Right lobe of liver (tissue), 6 donors: Measurements from ENCODE around the gene MAGI1. TPM values are rescaled to one million over a fixed set of nuclear protein-coding genes. Genes with fewer than 3 reads are reported as not detected.

Experiments used
- ATAC-seq, 4 donors: fragments of 200-7000 bp; cut with Tn5 transposase; one replicate each; pipeline ENCODE4 v1.9.1; 2020; ENCODE audit warnings: mild to moderate bottlenecking in 4 of 4, moderate library complexity in 4 of 4
- DNase-seq, 3 donors: peaks; one replicate each; pipeline ENCODE4 v3.0.0-alpha.2; 2020
- H3K27ac ChIP-seq, 3 donors: fragments of 200-600 bp; one replicate each; pipeline ENCODE4 v1.8.0; 2022
- H3K27me3 ChIP-seq, 2 donors: fragments of 200-600 bp; one replicate each; pipeline ENCODE4 v1.8.0; 2022
- H3K36me3 ChIP-seq, 4 donors: fragments of 200-600 bp; sonication (generic) in 1 of 4; one replicate each; pipeline versions ENCODE4 v1.5.1 to v1.8.0; 2017 to 2022; ENCODE audit warnings: control low read depth in 1 of 4
- H3K4me1 ChIP-seq, 4 donors: fragments of 200-600 bp; sonication (generic) in 1 of 4; one replicate each; pipeline versions ENCODE4 v1.5.1 to v1.8.0; 2017 to 2022; ENCODE audit warnings: control low read depth in 1 of 4
- H3K4me3 ChIP-seq, 3 donors: fragments of 200-600 bp; one replicate each; pipeline ENCODE4 v1.8.0; 2022
- H3K9me3 ChIP-seq, 4 donors: fragments of 200-600 bp; sonication (generic) in 1 of 4; one replicate each; pipeline versions ENCODE4 v1.5.1 to v1.8.0; 2017 to 2022; ENCODE audit warnings: control low read depth in 1 of 4
- POLR2A ChIP-seq: fragments of 450-650 bp; IDR thresholded peaks from one replicate; pipeline ENCODE4 v1.6.1; 2017; ENCODE audit warnings: antibody characterized with exemption, mild to moderate bottlenecking
- WGBS: methylation state at CpG from one replicate; pipeline ENCODE4 v1.1.6; 2018; ENCODE audit warnings: low coverage, low lambda C conversion rate; ENCODE audit not compliant: insufficient coverage; ENCODE audit errors: missing lambda C conversion rate; 5-methylcytosine and 5-hydroxymethylcytosine counted together
- intact Hi-C, 2 donors: fragments of 100-400 bp; cut with DNase I; formaldehyde crosslinking; loops; one replicate each; pipeline versions ENCODE4 v1.11.2 to v1.14.1; 2022
- total RNA-seq, 6 experiments: library from RNA; depleted of rRNA in 2 of 6; stranded (reverse); fragments of >200 nt in 2 of 6; fragmentation: NEBNext Ultra II Directional in 3 of 6; extraction: Animal tissue kit (Norgen Biotek cat#: 25700) in 3 of 6; gene quantifications; one replicate each; pipeline versions ENCODE4 v1.1.0 to v1.2.4, GENCODE V29; 2016 to 2023
- TF ChIP-seq, protein P1 (sequence below), 4 donors: fragments of 200-600 bp in 3 of 4; fragments of 450-650 bp in 1 of 4; IDR thresholded peaks; one replicate each; pipeline versions ENCODE4 v1.5.1 to v1.8.0; 2016 to 2022; ENCODE audit warnings: antibody characterized with exemption in 4 of 4, mild to moderate bottlenecking in 2 of 4
- donor health status: DM: no; HTN: yes; CAD: no.
- donor health status: DM: no; HTN: no; CAD: no.
- donor health status: DM: no; HTN: no; CAD: no.
- donor health status: DM: no; HTN: yes; CAD: no.
- donor health status: DM: no; HTN: yes; CAD: no.

MAGI1 gene
- total RNA-seq, 6 experiments from 2014 or later, result 22.6 to 37.7 (median 26.9) TPM

GRCh38 chr3:65493371-65493882 is 545.3 kb downstream of the MAGI1 start:
- H3K4me1 ChIP-seq, result no peaks in the 10 kb centered on the region
- no peaks in the 10 kb centered on the region for H3K9me3 ChIP-seq
- DNase-seq (no peak), ATAC-seq (no peak)
- no peaks in the 10 kb centered on the region for H3K27me3 ChIP-seq
- intact Hi-C loops, result no loop called here
- TF ChIP-seq, protein P1, sequence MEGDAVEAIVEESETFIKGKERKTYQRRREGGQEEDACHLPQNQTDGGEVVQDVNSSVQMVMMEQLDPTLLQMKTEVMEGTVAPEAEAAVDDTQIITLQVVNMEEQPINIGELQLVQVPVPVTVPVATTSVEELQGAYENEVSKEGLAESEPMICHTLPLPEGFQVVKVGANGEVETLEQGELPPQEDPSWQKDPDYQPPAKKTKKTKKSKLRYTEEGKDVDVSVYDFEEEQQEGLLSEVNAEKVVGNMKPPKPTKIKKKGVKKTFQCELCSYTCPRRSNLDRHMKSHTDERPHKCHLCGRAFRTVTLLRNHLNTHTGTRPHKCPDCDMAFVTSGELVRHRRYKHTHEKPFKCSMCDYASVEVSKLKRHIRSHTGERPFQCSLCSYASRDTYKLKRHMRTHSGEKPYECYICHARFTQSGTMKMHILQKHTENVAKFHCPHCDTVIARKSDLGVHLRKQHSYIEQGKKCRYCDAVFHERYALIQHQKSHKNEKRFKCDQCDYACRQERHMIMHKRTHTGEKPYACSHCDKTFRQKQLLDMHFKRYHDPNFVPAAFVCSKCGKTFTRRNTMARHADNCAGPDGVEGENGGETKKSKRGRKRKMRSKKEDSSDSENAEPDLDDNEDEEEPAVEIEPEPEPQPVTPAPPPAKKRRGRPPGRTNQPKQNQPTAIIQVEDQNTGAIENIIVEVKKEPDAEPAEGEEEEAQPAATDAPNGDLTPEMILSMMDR (IDR thresholded peaks at IDR 0.05), result no peak
- TF ChIP-seq POLR2A, result no peak
- no peak overlapping the region for H3K4me3 ChIP-seq
- H3K36me3 ChIP-seq, result no peaks in the 10 kb centered on the region
- H3K27ac ChIP-seq, result no peak overlapping the region
- 81% methylated on average over 8 of the region's 8 CpGs for WGBS

GRCh38 chr3:65492249-65492648 is 546.5 kb downstream of the MAGI1 start:
- 85% methylated on average over 2 of the region's 2 CpGs for WGBS
- no peak overlapping the region for H3K4me3 ChIP-seq
- no peaks in the 10 kb centered on the region for H3K36me3 ChIP-seq
- H3K4me1 ChIP-seq, result no peaks in the 10 kb centered on the region
- no peaks in the 10 kb centered on the region for H3K27me3 ChIP-seq
- H3K27ac ChIP-seq, result no peak overlapping the region
- TF ChIP-seq POLR2A, result no peak
- TF ChIP-seq, protein P1 (IDR thresholded peaks at IDR 0.05), result no peak
- no peaks in the 10 kb centered on the region for H3K9me3 ChIP-seq
- no peak for ATAC-seq
- DNase-seq, result no peak
- intact Hi-C loops, result no loop called here

DNA sequence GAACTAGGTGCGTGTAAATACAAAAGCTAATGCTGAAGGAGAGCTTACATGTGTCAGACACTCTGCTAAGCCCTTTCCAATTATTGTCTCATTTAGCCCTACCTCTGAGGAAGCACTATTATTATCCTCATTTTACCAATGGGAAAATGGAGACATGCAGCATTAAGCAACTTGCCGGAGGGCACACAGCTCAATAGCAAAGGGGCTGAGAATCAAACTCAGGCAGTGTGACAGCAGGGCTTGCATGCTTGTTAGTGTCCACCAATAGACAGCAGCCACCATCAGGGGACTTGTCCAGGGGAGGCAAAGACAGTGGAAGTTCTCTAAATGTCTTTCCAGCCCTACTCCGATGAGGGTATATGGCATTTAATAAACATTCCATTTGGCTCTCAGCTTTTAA is 548.6 kb downstream of the MAGI1 start:
- intact Hi-C loops, result no loop called here
- WGBS, result 100% methylated on average over 2 of the region's 3 CpGs
- H3K27me3 ChIP-seq, result no peaks in the 10 kb centered on the region
- DNase-seq, result no peak
- H3K4me3 ChIP-seq, result no peak overlapping the region
- no peaks in the 10 kb centered on the region for H3K36me3 ChIP-seq
- H3K9me3 ChIP-seq, result no peaks in the 10 kb centered on the region
- TF ChIP-seq, protein P1 (IDR thresholded peaks at IDR 0.05), result no peak
- no peak for TF ChIP-seq POLR2A
- H3K4me1 ChIP-seq, result peaks cover 0 to 9% (median 0%) of the 10 kb centered on the region in 4 donors
- H3K27ac ChIP-seq, result no peak overlapping the region
- ATAC-seq, result no peak

GRCh38 chr3:65489253-65489652 is 549.5 kb downstream of the MAGI1 start:
- intact Hi-C loops, result no loop called here
- no peak for ATAC-seq
- TF ChIP-seq, protein P1 (IDR thresholded peaks at IDR 0.05), result no peak
- TF ChIP-seq POLR2A, result no peak
- WGBS, result 100% methylated on average over 2 of the region's 2 CpGs
- no peak overlapping the region for H3K27ac ChIP-seq
- H3K27me3 ChIP-seq, result no peaks in the 10 kb centered on the region
- H3K36me3 ChIP-seq, result no peaks in the 10 kb centered on the region
- no peak for DNase-seq
- H3K9me3 ChIP-seq, result no peaks in the 10 kb centered on the region
- no peak overlapping the region for H3K4me3 ChIP-seq
- H3K4me1 ChIP-seq, result peaks cover 0 to 15% (median 0%) of the 10 kb centered on the region in 4 donors
